Right atrium auricular region (tissue), 2 donors: Measurements from ENCODE around the gene PRELID1. TPM values are rescaled to one million over a fixed set of nuclear protein-coding genes. Genes with fewer than 3 reads are reported as not detected.

Experiments
- DNase-seq: peaks from one replicate; pipeline ENCODE4 v3.0.0-alpha.2; 2019; ENCODE audit warnings: low spot score
- H3K27ac ChIP-seq, 2 donors: fragments of 200-600 bp; sonication (generic); 1 replicate in 1 of 2; 2 replicates in 1 of 2; pipeline ENCODE4 v1.5.1; 2016 to 2019
- H3K27me3 ChIP-seq, 2 donors: fragments of 200-600 bp; sonication (generic); one replicate each; pipeline versions ENCODE4 v1.5.1 to v1.6.0; 2017 to 2019
- H3K36me3 ChIP-seq: fragments of 200-600 bp; sonication (generic); one replicate; pipeline ENCODE4 v1.5.1; 2016
- H3K4me1 ChIP-seq, 2 donors: fragments of 200-600 bp; sonication (generic); one replicate each; pipeline versions ENCODE4 v1.5.1 to v1.6.0; 2017 to 2019
- H3K4me3 ChIP-seq, 2 donors: fragments of 200-600 bp; sonication (generic); 1 replicate in 1 of 2; 2 replicates in 1 of 2; pipeline ENCODE4 v1.5.1; 2017 to 2019; ENCODE audit warnings: mild to moderate bottlenecking in 1 of 2, moderate library complexity in 1 of 2
- H3K9me3 ChIP-seq, 2 donors: fragments of 200-600 bp; sonication (generic); one replicate each; pipeline ENCODE4 v1.5.1; 2019
- total RNA-seq, 2 donors: library from RNA; depleted of rRNA; stranded (reverse); fragments of >200 nt; gene quantifications; one replicate each; pipeline ENCODE4 v1.1.0, GENCODE V29; 2016
- TF ChIP-seq, protein P1 (sequence below), 2 donors: fragments of 200-600 bp; sonication (generic); IDR thresholded peaks; one replicate each; pipeline ENCODE4 v1.5.1; 2019; ENCODE audit warnings: antibody characterized with exemption in 2 of 2

Gene PRELID1
- total RNA-seq, 2 donors from 2014 or later: 26.7 to 44.3 TPM

DNA sequence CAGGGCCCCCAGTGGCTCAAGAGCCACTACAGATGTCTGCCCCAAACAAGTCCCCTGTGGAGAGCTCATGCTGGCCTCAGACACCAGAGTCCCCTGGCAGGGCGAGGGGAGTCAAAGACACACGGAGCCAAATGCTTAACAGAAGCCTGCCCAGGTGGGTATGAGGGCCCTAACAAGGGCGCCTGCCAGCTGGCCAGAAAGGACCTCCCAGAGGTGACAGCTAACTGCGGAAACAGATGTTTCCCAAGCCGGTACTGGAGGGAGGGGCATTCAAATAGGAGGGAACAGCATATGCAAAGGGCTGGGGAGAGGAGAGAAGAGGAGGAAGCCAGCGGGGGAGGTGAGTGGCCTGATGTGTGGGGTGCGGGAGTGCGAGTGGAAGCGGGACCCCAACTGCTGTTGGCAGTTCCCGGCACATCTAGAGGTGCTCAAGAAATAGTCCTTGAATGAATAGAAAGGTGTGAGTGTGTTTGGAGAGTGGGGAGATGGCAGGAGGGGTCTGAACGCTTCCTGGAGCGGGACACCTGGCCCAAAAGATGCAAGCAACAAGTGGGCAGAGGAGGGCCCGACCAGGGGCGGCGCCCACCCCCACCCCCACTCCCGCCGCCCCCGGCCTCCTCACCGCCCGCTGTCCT, 7.3 kb downstream of the PRELID1 start:
- peaks cover 0 to 26% of the 10 kb centered on the region in 2 donors for H3K4me1 ChIP-seq
- no peaks in the 10 kb centered on the region for H3K9me3 ChIP-seq
- DNase-seq: no peak
- TF ChIP-seq, protein P1, sequence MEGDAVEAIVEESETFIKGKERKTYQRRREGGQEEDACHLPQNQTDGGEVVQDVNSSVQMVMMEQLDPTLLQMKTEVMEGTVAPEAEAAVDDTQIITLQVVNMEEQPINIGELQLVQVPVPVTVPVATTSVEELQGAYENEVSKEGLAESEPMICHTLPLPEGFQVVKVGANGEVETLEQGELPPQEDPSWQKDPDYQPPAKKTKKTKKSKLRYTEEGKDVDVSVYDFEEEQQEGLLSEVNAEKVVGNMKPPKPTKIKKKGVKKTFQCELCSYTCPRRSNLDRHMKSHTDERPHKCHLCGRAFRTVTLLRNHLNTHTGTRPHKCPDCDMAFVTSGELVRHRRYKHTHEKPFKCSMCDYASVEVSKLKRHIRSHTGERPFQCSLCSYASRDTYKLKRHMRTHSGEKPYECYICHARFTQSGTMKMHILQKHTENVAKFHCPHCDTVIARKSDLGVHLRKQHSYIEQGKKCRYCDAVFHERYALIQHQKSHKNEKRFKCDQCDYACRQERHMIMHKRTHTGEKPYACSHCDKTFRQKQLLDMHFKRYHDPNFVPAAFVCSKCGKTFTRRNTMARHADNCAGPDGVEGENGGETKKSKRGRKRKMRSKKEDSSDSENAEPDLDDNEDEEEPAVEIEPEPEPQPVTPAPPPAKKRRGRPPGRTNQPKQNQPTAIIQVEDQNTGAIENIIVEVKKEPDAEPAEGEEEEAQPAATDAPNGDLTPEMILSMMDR (IDR thresholded peaks at IDR 0.05): no peak
- H3K27me3 ChIP-seq: no peaks in the 10 kb centered on the region
- H3K27ac ChIP-seq: no peak overlapping the region
- peak overlapping the region in 1 of 2 donors; percentile 58 for H3K4me3 ChIP-seq
- H3K36me3 ChIP-seq: peaks cover 3% of the 10 kb centered on the region

GRCh38 chr5:177311392-177311722, 7.8 kb downstream of the PRELID1 start:
- no peak for DNase-seq
- no peaks in the 10 kb centered on the region for H3K9me3 ChIP-seq
- peaks cover 0 to 26% of the 10 kb centered on the region in 2 donors for H3K4me1 ChIP-seq
- no peak overlapping the region for H3K27ac ChIP-seq
- TF ChIP-seq, protein P1 (IDR thresholded peaks at IDR 0.05): no peak
- no peaks in the 10 kb centered on the region for H3K36me3 ChIP-seq
- H3K4me3 ChIP-seq: peak overlapping the region; percentile 42 to 58
- H3K27me3 ChIP-seq: no peaks in the 10 kb centered on the region

GRCh38 chr5:177311723-177312648, 8.4 kb downstream of the PRELID1 start, which contains the start of gene MXD3:
TSS of gene MXD3 (minus strand) at chr5:177311898. CDS start at chr5:177311830, 68 bp downstream.
- Histone ChIP-seq H3K9me3 (no peaks in the 10 kb centered on the region), H3K27me3 (no peaks in the 10 kb centered on the region), H3K4me1 (peaks cover 0 to 26% of the 10 kb centered on the region in 2 donors), H3K36me3 (no peaks in the 10 kb centered on the region), H3K4me3 (peak within 1 kb of the TSS; percentile 42 to 58), H3K27ac (no peak within 1 kb of the TSS)
- peak; percentile 96 for DNase-seq
- TF ChIP-seq, protein P1 (IDR thresholded peaks at IDR 0.05): no peak

DNA sequence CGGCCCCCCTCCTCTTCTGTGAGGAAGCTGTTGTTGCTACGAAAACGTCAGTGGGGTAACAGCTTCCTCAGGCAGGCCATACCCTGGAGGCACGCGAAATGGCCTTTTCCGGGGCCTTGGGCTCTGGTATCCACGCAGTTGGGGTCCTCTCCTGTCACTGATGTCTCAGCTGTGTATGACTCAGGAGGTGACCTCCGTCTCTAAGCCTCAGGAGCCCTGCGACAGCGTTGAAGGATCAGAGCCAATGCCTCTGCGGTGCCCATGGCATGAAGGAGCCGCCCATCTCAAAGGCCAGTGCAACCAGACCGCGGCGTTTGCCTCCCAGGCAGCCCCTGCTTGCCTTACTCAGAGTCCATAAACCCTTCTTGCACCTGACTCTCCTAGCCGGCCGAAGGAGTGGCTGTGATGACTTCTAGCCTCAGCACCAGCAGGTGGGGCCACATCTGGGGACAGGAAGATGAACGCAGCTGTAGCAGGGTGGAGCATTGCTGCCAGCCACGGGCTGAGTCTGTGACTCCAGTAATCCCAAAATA, 9.1 kb downstream of the PRELID1 start:
- H3K27ac ChIP-seq: no peak overlapping the region

GRCh38 chr5:177313561-177314259, 10.1 kb downstream of the PRELID1 start:
- TF ChIP-seq, protein P1 (IDR thresholded peaks at IDR 0.05): no peak
- no peak for DNase-seq
- no peak overlapping the region for H3K4me3 ChIP-seq
- H3K36me3 ChIP-seq: no peaks in the 10 kb centered on the region
- H3K9me3 ChIP-seq: no peaks in the 10 kb centered on the region
- H3K27ac ChIP-seq: no peak overlapping the region
- no peaks in the 10 kb centered on the region for H3K27me3 ChIP-seq
- H3K4me1 ChIP-seq: peaks cover 0 to 26% of the 10 kb centered on the region in 2 donors

More for the DNA sequence above, 9.1 kb downstream of the PRELID1 start:
- H3K27me3 ChIP-seq: no peaks in the 10 kb centered on the region
- no peak for DNase-seq
- H3K9me3 ChIP-seq: no peaks in the 10 kb centered on the region
- H3K4me3 ChIP-seq: peak overlapping the region in 1 of 2 donors; percentile 58
- TF ChIP-seq, protein P1 (IDR thresholded peaks at IDR 0.05): no peak
- peaks cover 0 to 26% of the 10 kb centered on the region in 2 donors for H3K4me1 ChIP-seq
- no peaks in the 10 kb centered on the region for H3K36me3 ChIP-seq
